ENCODE data around the gene CINP. TPM values are rescaled to one million over a fixed set of nuclear protein-coding genes. Genes with fewer than 3 reads are reported as not detected.
A peak's percentile ranks its signal among the peaks of the same experiment; 100 is the strongest.

Gene CINP
- total and polyA plus RNA-seq, 2 experiments from 2014 or later: 54.0 to 63.1 TPM

DNA sequence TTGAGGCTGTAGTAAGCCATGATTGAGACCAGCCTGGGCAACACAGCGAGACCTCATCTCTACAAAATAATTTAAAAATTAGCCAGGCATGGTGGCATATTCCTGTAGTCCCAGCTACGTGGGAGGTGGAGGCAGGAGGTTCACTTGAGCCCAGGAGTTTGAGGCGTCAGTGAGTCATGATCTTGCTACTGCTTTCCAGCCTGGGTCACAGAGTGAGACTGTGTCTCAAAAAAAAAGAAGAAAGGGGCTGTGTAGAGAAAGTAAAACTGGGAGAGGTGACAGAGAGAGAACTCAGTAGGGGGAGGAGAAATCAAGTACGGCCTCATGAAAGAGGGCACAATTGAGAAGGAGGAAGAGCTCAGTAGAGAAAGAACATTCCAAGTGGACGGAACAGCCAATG is 12.4 kb upstream of the CINP start:
- peaks cover 4% of the 10 kb centered on the region for H3K27me3 Mint-ChIP-seq (ENCODE audit: insufficient read depth, low read depth, poor library complexity)
- H3K79me2 ChIP-seq (replicated peaks; ENCODE audit: insufficient read depth): 0 out of 2 replicates have a peak, but pooled peaks cover 4% of the 10 kb centered on the region
- peak overlapping the region; percentile 30; the same call in 1 of the 2 replicates for H3K27ac Mint-ChIP-seq
- H4K20me1 ChIP-seq (replicated peaks; ENCODE audit: insufficient read depth): peaks cover 5% of the 10 kb centered on the region; the same call in 1 of the 2 replicates
- 0 out of 2 replicates have a peak, but pooled peaks cover 3% of the 10 kb centered on the region for H3K36me3 ChIP-seq (ENCODE audit: insufficient read depth)
- no peaks in the 10 kb centered on the region for H3F3A ChIP-seq (replicated peaks; ENCODE audit: low read depth)
- H3K4me1 ChIP-seq (ENCODE audit: insufficient read depth): no peaks in the 10 kb centered on the region
- no peak overlapping the region for H3K4me3 Mint-ChIP-seq
- ATAC-seq (no peak), DNase-seq (ENCODE audit: low spot score) (no peak)
- TF ChIP-seq, protein P1, sequence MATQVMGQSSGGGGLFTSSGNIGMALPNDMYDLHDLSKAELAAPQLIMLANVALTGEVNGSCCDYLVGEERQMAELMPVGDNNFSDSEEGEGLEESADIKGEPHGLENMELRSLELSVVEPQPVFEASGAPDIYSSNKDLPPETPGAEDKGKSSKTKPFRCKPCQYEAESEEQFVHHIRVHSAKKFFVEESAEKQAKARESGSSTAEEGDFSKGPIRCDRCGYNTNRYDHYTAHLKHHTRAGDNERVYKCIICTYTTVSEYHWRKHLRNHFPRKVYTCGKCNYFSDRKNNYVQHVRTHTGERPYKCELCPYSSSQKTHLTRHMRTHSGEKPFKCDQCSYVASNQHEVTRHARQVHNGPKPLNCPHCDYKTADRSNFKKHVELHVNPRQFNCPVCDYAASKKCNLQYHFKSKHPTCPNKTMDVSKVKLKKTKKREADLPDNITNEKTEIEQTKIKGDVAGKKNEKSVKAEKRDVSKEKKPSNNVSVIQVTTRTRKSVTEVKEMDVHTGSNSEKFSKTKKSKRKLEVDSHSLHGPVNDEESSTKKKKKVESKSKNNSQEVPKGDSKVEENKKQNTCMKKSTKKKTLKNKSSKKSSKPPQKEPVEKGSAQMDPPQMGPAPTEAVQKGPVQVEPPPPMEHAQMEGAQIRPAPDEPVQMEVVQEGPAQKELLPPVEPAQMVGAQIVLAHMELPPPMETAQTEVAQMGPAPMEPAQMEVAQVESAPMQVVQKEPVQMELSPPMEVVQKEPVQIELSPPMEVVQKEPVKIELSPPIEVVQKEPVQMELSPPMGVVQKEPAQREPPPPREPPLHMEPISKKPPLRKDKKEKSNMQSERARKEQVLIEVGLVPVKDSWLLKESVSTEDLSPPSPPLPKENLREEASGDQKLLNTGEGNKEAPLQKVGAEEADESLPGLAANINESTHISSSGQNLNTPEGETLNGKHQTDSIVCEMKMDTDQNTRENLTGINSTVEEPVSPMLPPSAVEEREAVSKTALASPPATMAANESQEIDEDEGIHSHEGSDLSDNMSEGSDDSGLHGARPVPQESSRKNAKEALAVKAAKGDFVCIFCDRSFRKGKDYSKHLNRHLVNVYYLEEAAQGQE (IDR thresholded peaks at IDR 0.05; ENCODE audit: unreplicated experiment): no peak
- TF ChIP-seq STAT1 (IDR thresholded peaks at IDR 0.05; ENCODE audit: unreplicated experiment): no peak
- TF ChIP-seq, protein P2, sequence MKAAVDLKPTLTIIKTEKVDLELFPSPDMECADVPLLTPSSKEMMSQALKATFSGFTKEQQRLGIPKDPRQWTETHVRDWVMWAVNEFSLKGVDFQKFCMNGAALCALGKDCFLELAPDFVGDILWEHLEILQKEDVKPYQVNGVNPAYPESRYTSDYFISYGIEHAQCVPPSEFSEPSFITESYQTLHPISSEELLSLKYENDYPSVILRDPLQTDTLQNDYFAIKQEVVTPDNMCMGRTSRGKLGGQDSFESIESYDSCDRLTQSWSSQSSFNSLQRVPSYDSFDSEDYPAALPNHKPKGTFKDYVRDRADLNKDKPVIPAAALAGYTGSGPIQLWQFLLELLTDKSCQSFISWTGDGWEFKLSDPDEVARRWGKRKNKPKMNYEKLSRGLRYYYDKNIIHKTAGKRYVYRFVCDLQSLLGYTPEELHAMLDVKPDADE (IDR thresholded peaks at IDR 0.05): no peak
- TF ChIP-seq, protein P3, sequence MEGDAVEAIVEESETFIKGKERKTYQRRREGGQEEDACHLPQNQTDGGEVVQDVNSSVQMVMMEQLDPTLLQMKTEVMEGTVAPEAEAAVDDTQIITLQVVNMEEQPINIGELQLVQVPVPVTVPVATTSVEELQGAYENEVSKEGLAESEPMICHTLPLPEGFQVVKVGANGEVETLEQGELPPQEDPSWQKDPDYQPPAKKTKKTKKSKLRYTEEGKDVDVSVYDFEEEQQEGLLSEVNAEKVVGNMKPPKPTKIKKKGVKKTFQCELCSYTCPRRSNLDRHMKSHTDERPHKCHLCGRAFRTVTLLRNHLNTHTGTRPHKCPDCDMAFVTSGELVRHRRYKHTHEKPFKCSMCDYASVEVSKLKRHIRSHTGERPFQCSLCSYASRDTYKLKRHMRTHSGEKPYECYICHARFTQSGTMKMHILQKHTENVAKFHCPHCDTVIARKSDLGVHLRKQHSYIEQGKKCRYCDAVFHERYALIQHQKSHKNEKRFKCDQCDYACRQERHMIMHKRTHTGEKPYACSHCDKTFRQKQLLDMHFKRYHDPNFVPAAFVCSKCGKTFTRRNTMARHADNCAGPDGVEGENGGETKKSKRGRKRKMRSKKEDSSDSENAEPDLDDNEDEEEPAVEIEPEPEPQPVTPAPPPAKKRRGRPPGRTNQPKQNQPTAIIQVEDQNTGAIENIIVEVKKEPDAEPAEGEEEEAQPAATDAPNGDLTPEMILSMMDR (conservative IDR thresholded peaks at IDR 0.05; ENCODE audit: low read depth in 2 of 2): no peak
- H3K4me3 ChIP-seq: no peak overlapping the region
- H3K36me3 Mint-ChIP-seq (ENCODE audit: low read depth): peaks cover 3% of the 10 kb centered on the region; the same call in 1 of the 3 replicates
- H3K9me3 Mint-ChIP-seq: no peaks in the 10 kb centered on the region
- no peaks in the 10 kb centered on the region for H3K27me3 ChIP-seq (ENCODE audit: insufficient read depth)
- H3K9me2 ChIP-seq (ENCODE audit: insufficient read depth): no peaks in the 10 kb centered on the region
- H3K27ac ChIP-seq (ENCODE audit: low read depth): no peak overlapping the region
- no peak overlapping the region for H2AFZ ChIP-seq
- H3K4me1 Mint-ChIP-seq: peaks cover 5% of the 10 kb centered on the region; the same call in 2 of the 3 replicates
- H3K4me2 ChIP-seq: no peak overlapping the region

DNA sequence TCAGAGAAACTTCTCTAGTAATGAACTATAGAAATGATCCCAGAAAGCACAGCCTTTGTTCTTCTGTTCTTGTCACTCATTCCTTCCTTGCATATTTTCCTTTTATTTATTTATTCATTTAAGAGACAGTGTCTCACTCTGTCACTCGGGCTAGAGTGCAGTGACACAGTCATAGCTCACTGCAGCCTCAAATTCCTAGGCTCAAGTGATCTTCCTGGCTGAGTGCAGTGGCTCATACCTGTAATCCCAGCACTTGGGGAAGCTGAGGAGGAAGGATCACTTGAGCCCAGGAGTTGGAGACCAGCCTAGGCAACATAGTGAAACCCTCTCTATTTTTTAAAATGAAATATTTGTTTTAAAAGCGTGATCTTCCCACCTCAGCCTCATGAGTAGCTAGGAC is 11.6 kb upstream of the CINP start:
- Histone ChIP-seq H3K27me3 (ENCODE audit: insufficient read depth) (no peaks in the 10 kb centered on the region), H2AFZ (no peak overlapping the region), H3K36me3 (ENCODE audit: insufficient read depth) (0 out of 2 replicates have a peak, but pooled peaks cover 3% of the 10 kb centered on the region), H3K4me2 (no peak overlapping the region), H3K4me3 (no peak overlapping the region), H3F3A (replicated peaks; ENCODE audit: low read depth) (no peaks in the 10 kb centered on the region), H3K9me2 (ENCODE audit: insufficient read depth) (no peaks in the 10 kb centered on the region), H3K4me1 (ENCODE audit: insufficient read depth) (no peaks in the 10 kb centered on the region), H3K79me2 (replicated peaks; ENCODE audit: insufficient read depth) (0 out of 2 replicates have a peak, but pooled peaks cover 4% of the 10 kb centered on the region), H4K20me1 (replicated peaks; ENCODE audit: insufficient read depth) (peaks cover 5% of the 10 kb centered on the region; the same call in 1 of the 2 replicates), H3K27ac (ENCODE audit: low read depth) (no peak overlapping the region)
- H3K9me3 Mint-ChIP-seq: no peaks in the 10 kb centered on the region
- H3K4me3 Mint-ChIP-seq: no peak overlapping the region
- no peak overlapping the region for H3K27ac Mint-ChIP-seq
- peaks cover 4% of the 10 kb centered on the region for H3K27me3 Mint-ChIP-seq (ENCODE audit: insufficient read depth, low read depth, poor library complexity)
- peaks cover 5% of the 10 kb centered on the region; the same call in 2 of the 3 replicates for H3K4me1 Mint-ChIP-seq
- H3K36me3 Mint-ChIP-seq (ENCODE audit: low read depth): peaks cover 3% of the 10 kb centered on the region; the same call in 1 of the 3 replicates
- TF ChIP-seq EZH2phosphoT487 (IDR thresholded peaks at IDR 0.05; ENCODE audit: unreplicated experiment) (no peak), STAT1 (IDR thresholded peaks at IDR 0.05; ENCODE audit: unreplicated experiment) (no peak), POLR2AphosphoS5 (IDR thresholded peaks at IDR 0.05; ENCODE audit: low read depth) (no peak)
- TF ChIP-seq, protein P1 (IDR thresholded peaks at IDR 0.05; ENCODE audit: unreplicated experiment): no peak
- TF ChIP-seq, protein P2 (IDR thresholded peaks at IDR 0.05): no peak
- TF ChIP-seq, protein P3 (conservative IDR thresholded peaks at IDR 0.05; ENCODE audit: low read depth in 2 of 2): no peak
- DNase-seq (ENCODE audit: low spot score): no peak
- ATAC-seq: no peak
